ENCODE measurements around the gene ERVMER34-1.

ERVMER34-1 gene

DNA sequence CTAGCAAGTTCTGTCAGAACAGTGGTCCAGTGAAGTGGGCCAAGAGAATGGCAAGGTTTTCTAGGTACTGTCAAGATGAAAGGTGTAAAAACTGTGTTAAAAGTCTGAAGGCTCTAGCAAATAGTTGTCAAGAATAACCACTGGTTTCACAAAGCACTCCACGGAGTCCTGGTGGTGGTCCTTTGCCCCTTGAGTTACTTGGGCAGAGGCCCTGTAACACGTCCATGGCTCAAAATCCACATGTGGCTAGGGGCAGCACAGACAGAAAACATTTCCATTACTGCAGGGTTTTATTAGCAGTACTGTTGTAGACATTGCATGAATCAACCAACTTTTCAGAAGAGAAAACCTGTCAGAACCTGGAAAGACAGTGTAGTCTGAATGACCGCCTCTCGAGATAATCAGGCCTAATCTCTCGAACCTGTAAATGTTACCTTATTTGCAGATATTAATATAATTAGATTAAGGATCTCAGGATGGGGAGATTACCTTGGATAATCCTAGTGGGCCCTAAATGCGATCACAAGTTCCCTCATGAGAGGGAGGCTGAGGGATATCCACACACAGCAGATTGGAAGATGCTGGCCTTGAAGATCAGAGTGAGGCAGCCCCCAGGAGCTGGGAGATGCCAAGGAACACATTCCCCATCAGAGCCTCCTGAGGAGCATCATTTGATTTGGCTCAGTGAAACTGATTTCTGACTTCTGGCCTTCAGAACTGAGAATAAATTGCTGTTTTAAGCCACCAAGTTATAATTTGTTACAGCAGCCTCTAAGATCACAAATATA lies 34.7 kb downstream of the ERVMER34-1 start:
- DNase-seq: no peak

DNA sequence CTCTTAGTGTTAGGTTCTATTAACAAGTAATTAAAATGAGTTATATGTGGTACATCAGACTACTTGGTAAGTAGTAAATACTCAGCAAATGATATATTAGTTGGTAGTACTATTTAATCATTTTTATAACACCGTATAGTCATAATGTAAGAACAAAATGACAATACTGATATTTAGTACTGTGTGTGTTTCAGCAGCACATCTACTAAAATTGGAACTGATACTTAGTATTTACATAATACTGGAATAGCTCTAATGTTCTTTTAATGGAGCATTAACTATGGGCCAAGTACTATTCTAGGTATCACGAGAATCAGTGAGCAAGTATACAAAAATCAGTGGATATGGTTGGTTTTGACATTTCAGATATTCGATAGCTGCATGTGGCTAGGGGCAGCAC lies 35.3 kb downstream of the ERVMER34-1 start:
- no peak for DNase-seq

DNA sequence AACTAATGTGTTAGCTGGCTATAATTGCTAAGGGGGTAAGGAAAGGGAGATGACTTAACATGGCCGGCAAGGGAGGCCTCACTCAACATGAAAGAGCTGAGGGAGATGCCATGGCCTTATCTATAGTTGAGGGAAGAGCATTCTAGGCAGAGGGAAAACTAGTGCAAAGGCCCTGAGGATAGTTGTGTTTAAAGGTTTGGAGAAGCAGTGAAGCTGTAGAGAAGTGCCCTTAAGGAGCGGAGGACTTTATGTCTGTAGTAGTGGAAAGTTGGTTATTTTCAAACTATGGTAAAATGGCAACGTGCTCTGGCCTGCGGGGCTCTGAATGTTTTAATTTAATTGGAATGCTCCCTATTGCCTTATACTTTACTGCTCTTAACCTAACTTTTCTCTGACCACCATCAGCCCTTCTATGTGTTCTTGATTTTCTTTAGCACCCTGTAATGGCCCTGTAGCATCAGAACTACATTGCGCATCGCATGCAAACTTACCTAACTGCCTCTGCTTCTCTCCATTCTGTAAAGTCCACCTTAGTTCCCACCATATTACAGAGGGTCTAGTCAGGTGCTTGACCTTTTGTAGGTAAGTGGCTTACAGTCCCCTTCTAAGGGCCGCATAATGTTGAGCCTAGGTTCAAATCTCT lies 35.8 kb downstream of the ERVMER34-1 start:
- no peak for DNase-seq

DNA sequence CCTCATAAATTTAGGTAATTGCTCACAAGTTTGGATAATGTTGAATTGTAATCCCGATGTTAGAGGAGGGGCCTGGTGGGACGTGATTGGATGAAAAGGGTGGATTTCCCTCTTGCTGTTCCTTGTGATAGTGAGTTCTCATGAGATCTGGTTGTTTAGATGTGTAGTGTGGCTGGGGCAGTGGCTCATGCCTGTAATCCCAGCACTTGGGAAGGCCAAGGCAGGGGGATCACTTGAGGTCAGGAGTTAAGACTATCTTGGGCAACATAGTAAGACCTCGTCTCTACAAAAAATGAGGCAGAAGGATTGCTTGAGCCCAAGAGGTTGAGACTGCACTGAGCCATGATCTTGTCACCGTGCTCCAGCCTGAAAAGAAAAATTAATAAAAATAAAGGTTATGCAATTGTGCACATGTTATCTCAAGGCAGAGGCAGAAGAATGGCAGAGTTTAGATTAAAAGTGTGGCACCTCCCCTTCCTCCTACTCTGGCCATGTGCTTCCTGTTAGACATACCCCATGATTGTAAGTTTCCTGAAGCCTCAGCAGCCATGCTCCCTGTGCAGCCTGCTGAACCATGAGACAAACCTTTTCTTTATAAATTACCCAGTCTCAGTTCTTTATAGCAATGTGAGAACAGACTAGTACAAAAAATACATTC lies 36.5 kb downstream of the ERVMER34-1 start:
- no peak for DNase-seq

DNA sequence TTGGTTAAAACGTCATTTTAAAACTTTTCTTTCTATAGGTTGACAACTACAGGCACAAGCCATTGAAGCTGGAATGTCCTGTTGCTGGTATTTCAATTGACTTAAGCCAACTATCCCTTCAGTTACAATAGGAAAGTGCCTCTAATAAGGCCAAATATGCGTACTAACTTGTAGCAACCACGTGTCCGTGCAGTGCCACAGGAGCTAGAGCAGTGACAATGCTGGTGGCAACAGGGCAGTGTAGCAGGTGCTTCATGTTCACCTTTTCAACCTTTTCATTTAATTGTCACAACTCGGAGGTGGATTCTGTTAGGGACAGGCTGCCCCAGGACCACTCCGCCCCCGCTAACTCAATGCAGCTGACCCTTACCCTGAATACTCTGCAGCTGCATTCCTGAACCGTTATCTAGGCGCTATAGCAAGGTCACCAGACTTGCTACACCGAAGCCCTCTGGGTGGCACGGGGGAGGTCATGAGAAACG lies 37.7 kb downstream of the ERVMER34-1 start:
- DNase-seq: no peak

DNA sequence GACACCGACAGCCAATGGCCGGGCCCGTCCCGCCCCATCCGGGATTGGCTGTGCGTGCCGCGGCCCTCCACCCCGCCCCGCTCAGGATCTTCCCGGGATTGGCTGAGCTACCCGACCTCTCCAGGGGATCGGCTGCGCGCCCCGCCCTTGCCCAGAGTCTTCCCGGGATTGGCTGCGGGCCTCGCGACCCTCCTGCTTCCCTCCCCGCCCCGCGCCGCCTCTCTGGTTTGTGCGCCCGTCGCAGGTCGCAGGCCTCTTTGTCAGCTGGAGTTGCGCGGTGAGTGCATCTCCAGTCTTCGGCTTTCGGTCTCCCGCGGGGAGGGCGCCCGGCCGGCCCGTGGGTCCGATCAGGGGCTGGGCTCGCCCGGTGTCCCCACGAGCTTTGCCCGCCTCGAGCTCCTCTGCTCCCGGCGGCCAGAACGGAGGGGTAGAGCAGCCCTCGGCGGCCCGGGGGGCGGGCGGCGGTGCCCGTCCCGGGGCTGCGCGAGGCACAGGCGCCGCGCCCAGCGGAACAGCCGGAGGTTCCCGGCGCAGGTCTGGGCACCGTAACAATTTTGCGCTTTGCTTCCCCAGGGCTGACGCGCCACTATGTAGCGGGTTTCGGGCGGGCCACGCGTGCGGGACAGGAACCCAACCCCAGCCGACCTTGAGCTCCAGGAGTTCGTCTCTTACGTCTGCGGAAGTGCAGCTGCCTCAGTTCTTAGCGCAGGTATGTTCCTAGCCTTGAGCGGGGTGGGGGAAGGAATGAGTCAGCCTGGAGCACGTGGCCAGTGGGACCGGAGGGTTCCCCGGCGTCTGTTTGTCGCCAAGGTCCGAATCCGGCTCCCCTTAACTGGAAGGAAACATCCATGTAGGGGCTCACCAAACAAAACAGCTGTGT lies 38.7 kb downstream of the ERVMER34-1 start:
- DNase-seq: peak; percentile 90

DNA sequence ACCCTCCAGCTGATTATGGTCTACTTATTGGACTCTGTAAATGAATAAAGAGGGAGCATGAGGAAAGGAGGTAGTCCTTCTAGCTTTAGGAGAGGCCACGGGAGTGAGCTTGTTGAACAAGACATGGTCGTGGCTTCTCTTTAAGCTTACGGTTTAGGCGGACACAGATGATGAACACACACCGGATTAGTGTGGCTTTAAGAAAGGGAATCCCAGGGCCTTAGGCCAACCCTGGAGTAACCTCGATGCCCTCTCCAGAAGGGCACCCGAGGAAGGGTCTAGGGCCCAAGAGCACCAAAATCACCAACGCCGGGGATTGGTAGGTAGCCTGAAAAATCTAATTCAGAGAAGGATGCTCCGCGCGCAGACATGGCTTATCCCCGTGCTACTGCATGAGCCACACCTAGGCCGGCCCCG lies 39.4 kb downstream of the ERVMER34-1 start:
- no peak for DNase-seq

DNA sequence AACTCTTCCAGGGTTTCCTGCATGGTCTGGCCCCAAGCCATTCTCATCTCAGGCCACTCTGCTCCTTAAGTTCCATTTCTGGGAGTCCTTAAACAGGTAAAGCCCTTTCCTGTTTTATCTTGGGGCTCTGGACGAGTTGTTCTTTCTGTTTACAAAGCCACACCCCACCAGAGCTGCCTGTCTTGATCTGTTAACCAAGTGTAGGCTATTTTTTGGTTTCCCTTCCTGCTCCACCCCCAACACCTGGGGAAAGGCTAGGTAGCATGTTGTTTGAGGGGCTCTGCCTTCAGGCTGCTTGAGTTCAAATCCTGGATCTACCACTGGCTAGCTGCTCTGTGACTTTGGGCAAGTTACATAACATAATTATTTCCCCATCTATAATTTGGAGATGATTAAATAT lies 40.0 kb downstream of the ERVMER34-1 start:
- no peak for DNase-seq

DNA sequence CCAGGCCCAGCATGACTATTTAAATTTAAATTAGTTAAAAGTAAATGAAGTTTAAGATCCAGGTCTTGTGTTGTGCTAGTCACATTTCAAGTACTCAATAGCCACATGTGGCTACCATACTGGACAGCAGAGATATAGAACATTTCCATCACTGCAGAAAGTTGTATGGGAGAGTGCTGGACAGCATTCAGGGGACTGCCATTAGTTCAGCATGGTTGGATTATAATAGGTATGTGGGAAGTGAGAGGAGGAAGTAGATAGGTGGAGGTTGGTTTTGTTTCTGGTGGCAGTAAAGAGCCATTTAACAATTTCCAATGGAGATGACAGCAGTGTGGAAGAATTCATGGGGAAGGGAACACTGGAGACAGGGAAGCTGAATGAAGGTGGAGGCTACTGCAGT lies 42.1 kb downstream of the ERVMER34-1 start:
- no peak for DNase-seq

DNA sequence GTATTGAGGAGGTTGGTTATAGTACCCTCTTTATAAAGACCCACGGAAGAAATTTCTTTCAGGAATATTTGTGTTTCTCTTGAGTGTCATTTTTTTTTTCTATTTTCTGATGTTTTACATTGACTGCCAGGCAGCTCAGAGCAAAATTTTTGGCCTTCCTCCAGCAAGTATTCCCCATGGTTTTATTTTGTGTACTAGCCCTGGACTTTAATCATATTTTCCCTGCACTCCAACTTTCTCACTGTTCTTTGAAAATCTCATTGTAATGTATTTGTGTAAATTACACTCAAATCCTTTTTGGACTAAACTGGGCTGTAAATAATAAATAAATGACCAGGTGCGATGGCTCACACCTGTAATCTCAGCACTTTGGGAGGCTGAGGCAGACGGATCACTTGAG lies 46.6 kb downstream of the ERVMER34-1 start:
- no peak for DNase-seq

DNA sequence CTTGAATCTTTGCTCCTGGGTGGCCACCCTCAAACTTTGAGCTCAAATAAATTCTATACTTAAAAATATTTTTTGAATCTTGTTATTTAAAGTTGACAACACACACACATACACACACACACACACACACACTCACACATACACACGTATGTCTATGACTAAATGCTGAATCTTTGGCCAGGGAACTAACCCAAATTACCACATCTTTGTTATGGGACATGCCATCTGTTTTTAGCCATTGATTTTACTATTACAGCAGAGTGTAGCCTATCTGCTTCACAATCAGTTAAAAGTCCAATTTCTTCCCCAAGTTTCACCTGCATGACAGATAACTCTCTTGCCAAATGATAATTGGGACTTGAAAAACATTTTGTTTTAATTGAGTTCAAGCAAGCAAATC lies 47.1 kb downstream of the ERVMER34-1 start:
- no peak for DNase-seq

DNA sequence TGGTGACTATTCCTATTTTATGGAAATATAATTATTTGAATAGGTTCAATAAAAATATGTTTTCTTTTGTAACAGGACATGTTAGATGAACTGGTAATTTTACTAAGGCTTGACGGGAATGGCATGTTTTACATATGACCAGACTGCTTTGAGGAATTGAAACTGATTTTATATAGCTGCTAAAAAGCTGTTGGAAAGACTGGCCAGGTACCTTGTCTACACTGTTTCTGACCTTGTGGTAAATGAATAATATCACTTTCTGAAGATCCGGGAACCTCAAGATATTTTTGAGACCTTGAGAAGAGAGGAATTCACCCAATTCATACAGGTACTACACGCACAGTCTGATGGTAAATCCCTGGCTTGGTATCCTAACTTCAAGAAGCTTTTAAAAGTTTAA lies 50.0 kb downstream of the ERVMER34-1 start:
- DNase-seq: no peak

DNA sequence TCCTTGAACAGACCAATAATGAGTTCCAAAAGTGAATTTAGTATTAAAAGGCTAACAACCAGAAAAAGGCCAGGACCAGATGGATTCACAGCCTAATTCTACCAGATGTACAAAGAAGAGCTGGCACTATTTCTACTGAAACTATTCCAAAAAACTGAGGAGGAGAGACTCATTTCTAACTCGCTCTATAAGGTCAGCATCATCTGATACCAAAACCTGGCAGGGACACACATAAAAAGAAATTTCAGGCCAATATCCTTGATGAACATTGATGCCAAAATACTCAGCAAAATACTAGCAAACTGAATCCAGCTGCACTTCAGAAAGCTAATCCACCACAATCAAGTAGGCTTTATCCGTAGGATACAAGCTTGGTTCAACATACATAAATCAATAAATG lies 56.3 kb downstream of the ERVMER34-1 start:
- DNase-seq: no peak

DNA sequence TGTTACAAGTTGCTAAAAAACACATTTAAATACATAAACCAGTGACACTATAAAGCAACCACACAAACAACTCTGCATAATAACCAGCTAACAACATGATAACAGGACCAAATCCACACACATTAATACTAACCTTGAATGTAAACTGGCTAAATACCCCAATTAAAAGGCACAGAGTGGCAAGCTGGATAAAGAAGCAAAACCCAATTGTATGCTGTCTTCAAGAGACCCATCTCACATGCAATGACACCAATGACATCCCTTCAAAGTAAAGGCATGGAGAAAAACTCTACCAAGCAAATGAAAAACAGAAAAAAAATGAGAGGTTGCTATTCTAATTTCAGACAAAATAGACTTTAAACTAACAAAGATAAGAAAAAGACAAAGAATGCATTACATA lies 57.7 kb downstream of the ERVMER34-1 start:
- DNase-seq: no peak

Measured in effector CD8-positive, alpha-beta T cell (primary cell).